ENCODE results near the gene FALEC. TPM values are rescaled to one million over a fixed set of nuclear protein-coding genes. Genes with fewer than 3 reads are reported as not detected.
"Not testable (repeated sequence)": the region's sequence is repeated elsewhere in the genome, so short reads cannot be mapped to it uniquely, and the experiment has no call there.

FALEC gene
- total RNA-seq, 1 experiment from 2014 or later, result not detected

- Histone ChIP-seq H3K4me1 (ENCODE audit: insufficient read depth, low read length, poor library complexity, severe bottlenecking) (peaks cover 46% of the 10 kb centered on the region), H3K27ac (ENCODE audit: low read depth, low read length, poor library complexity, severe bottlenecking) (peak overlapping the region; percentile 84), H3K36me3 (ENCODE audit: insufficient read depth, low read length, poor library complexity, severe bottlenecking) (no peaks in the 10 kb centered on the region), H3K27me3 (replicated peaks; ENCODE audit: insufficient read depth, low read depth, low read length, poor library complexity) (no peaks in the 10 kb centered on the region), H3K9me3 (ENCODE audit: low read depth, low read length, poor library complexity, severe bottlenecking) (no peaks in the 10 kb centered on the region), H3K4me3 (ENCODE audit: low read depth, low read length, poor library complexity, severe bottlenecking) (no peak overlapping the region)
- POLR2A ChIA-PET (ENCODE audit: low non-redundant PET), result interaction anchor here (0.6 to 1.0 kb wide), 2 partner anchors 8 to 377 kb away, joined by 3 to 8 read pairs; no protein-coding TSS in a partner anchor
- intact Hi-C loops (cut with micrococcal nuclease; ENCODE audit: unreplicated experiment), result loop anchor here (5.0 to 10.0 kb wide), 3 partner anchors 58 to 410 kb away; partner anchors contain the start of genes CERS2 and CTSK
- no TSS peak for BruUV-seq (replicated peaks)
- CTCF ChIA-PET, result no interaction called here
- TF ChIP-seq CTCF (conservative IDR thresholded peaks at IDR 0.05; ENCODE audit: low read depth, low read length), result no peak
- no peak for TF ChIP-seq EZH2 (IDR thresholded peaks at IDR 0.05; ENCODE audit: borderline replicate concordance, low read depth, low read length, poor library complexity, severe bottlenecking)
- DNase-seq (ENCODE audit: low spot score), result no peak
These were observed 48.8 kb downstream of the FALEC start for GRCh38 chr1:150564051-150564991.

GRCh38 chr1:150565240-150565991, 49.9 kb downstream of the FALEC start:
- H3K4me3 ChIP-seq (ENCODE audit: low read depth, low read length, poor library complexity, severe bottlenecking); CTCF ChIA-PET; H3K27ac ChIP-seq (ENCODE audit: low read depth, low read length, poor library complexity, severe bottlenecking); POLR2A ChIA-PET (ENCODE audit: low non-redundant PET); H3K36me3 ChIP-seq (ENCODE audit: insufficient read depth, low read length, poor library complexity, severe bottlenecking); BruUV-seq (replicated peaks); DNase-seq (ENCODE audit: low spot score); H3K9me3 ChIP-seq (ENCODE audit: low read depth, low read length, poor library complexity, severe bottlenecking); H3K27me3 ChIP-seq (replicated peaks; ENCODE audit: insufficient read depth, low read depth, low read length, poor library complexity): not testable (repeated sequence)
- H3K4me1 ChIP-seq (ENCODE audit: insufficient read depth, low read length, poor library complexity, severe bottlenecking), result peaks cover 46% of the 10 kb centered on the region
- intact Hi-C loops (cut with micrococcal nuclease; ENCODE audit: unreplicated experiment), result loop anchor here (10.0 kb wide), 1 partner anchor 409 kb away; the partner anchor contains the start of gene CERS2

GRCh38 chr1:150566589-150567340, 51.2 kb downstream of the FALEC start:
- BruUV-seq (replicated peaks), result no TSS peak
- H3K4me3 ChIP-seq (ENCODE audit: low read depth, low read length, poor library complexity, severe bottlenecking), result no peak overlapping the region
- no peaks in the 10 kb centered on the region for H3K9me3 ChIP-seq (ENCODE audit: low read depth, low read length, poor library complexity, severe bottlenecking)
- POLR2A ChIA-PET (ENCODE audit: low non-redundant PET), result no interaction called here
- TF ChIP-seq CTCF (conservative IDR thresholded peaks at IDR 0.05; ENCODE audit: low read depth, low read length) (no peak), EZH2 (IDR thresholded peaks at IDR 0.05; ENCODE audit: borderline replicate concordance, low read depth, low read length, poor library complexity, severe bottlenecking) (no peak)
- CTCF ChIA-PET, result no interaction called here
- no peak for DNase-seq (ENCODE audit: low spot score)
- H3K27me3 ChIP-seq (replicated peaks; ENCODE audit: insufficient read depth, low read depth, low read length, poor library complexity), result no peaks in the 10 kb centered on the region
- peak overlapping the region; percentile 27 for H3K27ac ChIP-seq (ENCODE audit: low read depth, low read length, poor library complexity, severe bottlenecking)
- intact Hi-C loops (cut with micrococcal nuclease; ENCODE audit: unreplicated experiment), result loop anchor here (10.0 kb wide), 1 partner anchor 408 kb away; the partner anchor contains the start of gene CERS2
- H3K4me1 ChIP-seq (ENCODE audit: insufficient read depth, low read length, poor library complexity, severe bottlenecking), result peaks cover 44% of the 10 kb centered on the region
- H3K36me3 ChIP-seq (ENCODE audit: insufficient read depth, low read length, poor library complexity, severe bottlenecking), result no peaks in the 10 kb centered on the region
